GM12878 (cell line): ENCODE measurements around the gene ATG4B. TPM values are rescaled to one million over a fixed set of nuclear protein-coding genes. Genes with fewer than 3 reads are reported as not detected.

Experiments used
- ATAC-seq: fragments of 200-7000 bp; cut with Tn5 transposase; 3 replicates; pipeline ENCODE4 v1.9.1; 2020; ENCODE audit warnings: mild to moderate bottlenecking, moderate library complexity
- BruUV-seq: library from RNA; stranded (reverse); fragments of 400-500 nt; replicated peaks from 2 replicates; lab custom pipeline; 2021; lab: Mats Ljungman, UMichigan
- CTCF ChIA-PET: fragments of 300-600 bp; sonication (Branson Sonifier 250); formaldehyde crosslinking; extraction: SDS; loops from one replicate; lab custom pipeline; 2021; ENCODE audit warnings: inconsistent platforms; lab: Yijun Ruan, JAX
- POLR2A ChIA-PET: fragments of 350-600 bp; formaldehyde crosslinking; extraction: SDS; loops from one replicate; lab custom pipeline; 2021; ENCODE audit warnings: inconsistent platforms; lab: Charles Lee
- RAD21 ChIA-PET: fragments of 300-600 bp; sonication (Branson Sonifier 250); formaldehyde crosslinking; loops from one replicate; lab custom pipeline; 2023; ENCODE audit warnings: antibody characterized with exemption; ENCODE audit not compliant: unreplicated experiment; lab: Charles Lee
- SMC1A ChIA-PET: fragments of 300-600 bp; sonication (Branson Sonifier 250); formaldehyde crosslinking; loops from one replicate; lab custom pipeline; 2023; ENCODE audit not compliant: unreplicated experiment, uncharacterized antibody; lab: Charles Lee
- DNase-seq: peaks from one replicate; pipeline ENCODE4 v3.0.0-alpha.2; 2011; ENCODE audit warnings: low read depth, low spot score
- FAIRE-seq: peaks from 3 replicates; lab custom pipeline; 2011; peaks lifted over from hg19 to GRCh38; lab: Jason Lieb, UNC
- H2AFZ ChIP-seq: 2 replicates; pipeline ENCODE4 v1.6.0; 2011; ENCODE audit warnings: low read depth, low read length, control low read depth; ENCODE audit not compliant: control insufficient read depth
- H3K27ac ChIP-seq: 2 replicates; pipeline ENCODE4 v1.5.1; 2011; ENCODE audit warnings: control low read depth; ENCODE audit not compliant: control insufficient read depth, insufficient read depth
- H3K27me3 ChIP-seq, 2 experiments: replicated peaks in 1 of 2; 2 replicates each; pipeline versions ENCODE4 v1.6.0 to v1.6.1; 2011; ENCODE audit warnings: low read length in 1 of 2; ENCODE audit not compliant: control insufficient read depth in 2 of 2, insufficient read depth in 2 of 2
- H3K36me3 ChIP-seq, 2 experiments: 2 replicates each; pipeline ENCODE4 v1.5.1; 2011; ENCODE audit warnings: low read length in 1 of 2; ENCODE audit not compliant: control insufficient read depth in 2 of 2, insufficient read depth in 2 of 2
- H3K4me1 ChIP-seq: 2 replicates; pipeline ENCODE4 v1.6.1; 2011; ENCODE audit warnings: mild to moderate bottlenecking, low read length, moderate library complexity, mixed read lengths; ENCODE audit not compliant: control insufficient read depth, insufficient read depth
- H3K4me2 ChIP-seq: 2 replicates; pipeline ENCODE4 v1.6.0; 2011; ENCODE audit warnings: control low read depth; ENCODE audit not compliant: control insufficient read depth, insufficient read depth
- H3K4me3 ChIP-seq: fragments of 200-600 bp; sonication (generic); 2 replicates; pipeline ENCODE4 v1.5.1; 2016
- H3K79me2 ChIP-seq: 2 replicates; pipeline ENCODE4 v1.6.0; 2011; ENCODE audit warnings: low read length; ENCODE audit not compliant: control insufficient read depth, insufficient read depth
- H3K9ac ChIP-seq: 2 replicates; pipeline ENCODE4 v1.8.0; 2011; ENCODE audit warnings: low read length, control low read depth, mixed read lengths; ENCODE audit not compliant: control insufficient read depth, insufficient read depth
- H3K9me3 ChIP-seq: replicated peaks from 3 replicates; pipeline ENCODE4 v1.5.1; 2011; ENCODE audit warnings: mild to moderate bottlenecking, low read length; ENCODE audit not compliant: control insufficient read depth, insufficient read depth
- H4K20me1 ChIP-seq: 2 replicates; pipeline ENCODE4 v1.6.0; 2011; ENCODE audit not compliant: control insufficient read depth, insufficient read depth
- BCL3 ChIP-seq: IDR thresholded peaks from 2 replicates; pipeline ENCODE4 v1.6.1; 2011; ENCODE audit warnings: borderline replicate concordance, low read depth, mild to moderate bottlenecking, moderate library complexity, low read length; ENCODE audit not compliant: insufficient read depth, poor library complexity, severe bottlenecking
- CUX1 ChIP-seq: IDR thresholded peaks from 2 replicates; pipeline ENCODE4 v1.6.1; 2012; ENCODE audit warnings: improper control_type of control experiment, low read depth, low read length; ENCODE audit not compliant: insufficient replicate concordance
- MAX ChIP-seq: IDR thresholded peaks from 2 replicates; pipeline ENCODE4 v1.6.1; 2012; ENCODE audit warnings: low read depth, low read length, improper control_type of control experiment
- MEF2B ChIP-seq: fragments of 450-650 bp; IDR thresholded peaks from 2 replicates; pipeline ENCODE4 v1.6.1; 2018; ENCODE audit warnings: mild to moderate bottlenecking, moderate library complexity; ENCODE audit not compliant: partially characterized antibody, poor library complexity, severe bottlenecking
- NR2F1 ChIP-seq: fragments of 450-650 bp; conservative IDR thresholded peaks from 2 replicates; pipeline ENCODE4 v1.6.1; 2017; ENCODE audit warnings: mild to moderate bottlenecking
- NRF1 ChIP-seq: conservative IDR thresholded peaks from 2 replicates; pipeline ENCODE4 v1.6.1; 2011; ENCODE audit warnings: mild to moderate bottlenecking, low read depth, low read length, improper control_type of control experiment
- RAD21 ChIP-seq: IDR thresholded peaks from 2 replicates; pipeline ENCODE4 v1.6.1; 2011; ENCODE audit warnings: mild to moderate bottlenecking, low read depth, low read length, moderate library complexity; ENCODE audit not compliant: insufficient read depth
- RB1 ChIP-seq: fragments of 450-650 bp; formaldehyde crosslinking; IDR thresholded peaks from 2 replicates; pipeline ENCODE4 v1.6.1; 2017; ENCODE audit warnings: mild to moderate bottlenecking, borderline replicate concordance
- SMAD1 ChIP-seq: fragments of 450-650 bp; IDR thresholded peaks from 2 replicates; pipeline ENCODE4 v1.6.1; 2018; ENCODE audit warnings: mild to moderate bottlenecking, low read depth; ENCODE audit not compliant: partially characterized antibody
- SMARCA5 ChIP-seq: fragments of 450-650 bp; IDR thresholded peaks from 2 replicates; pipeline ENCODE4 v1.6.1; 2017; ENCODE audit warnings: mild to moderate bottlenecking
- TAF1 ChIP-seq: IDR thresholded peaks from 2 replicates; pipeline ENCODE4 v1.6.1; 2011; ENCODE audit warnings: mild to moderate bottlenecking, low read depth, low read length, borderline replicate concordance
- TBL1XR1 ChIP-seq: IDR thresholded peaks from 2 replicates; pipeline ENCODE4 v1.6.1; 2012; ENCODE audit warnings: low read depth, low read length, improper control_type of control experiment
- TCF3 ChIP-seq: IDR thresholded peaks from 2 replicates; pipeline ENCODE4 v1.6.1; 2012; ENCODE audit warnings: low read depth, mild to moderate bottlenecking, low read length, borderline replicate concordance; ENCODE audit not compliant: insufficient read depth
- YY1 ChIP-seq: IDR thresholded peaks from 2 replicates; pipeline ENCODE4 v1.6.1; 2011; ENCODE audit warnings: low read depth, mild to moderate bottlenecking, low read length
- WGBS: methylation state at CpG from one replicate; pipeline ENCODE4 v1.1.6; 2016; ENCODE audit warnings: low lambda C conversion rate; ENCODE audit not compliant: insufficient replicate concordance, insufficient coverage; ENCODE audit errors: missing lambda C conversion rate; 5-methylcytosine and 5-hydroxymethylcytosine counted together
- in situ Hi-C: fragments of 300-500 bp; cut with MboI; formaldehyde crosslinking; loops from 9 replicates; pipeline ENCODE4 v1.14.3; 2018; ENCODE audit warnings: mixed read lengths
- intact Hi-C: fragments of 100-400 bp; cut with micrococcal nuclease; formaldehyde crosslinking; loops from one replicate; pipeline ENCODE4 v1.14.2; 2022; ENCODE audit not compliant: unreplicated experiment
- polyA plus RNA-seq, 11 experiments: library from polyadenylated mRNA; depleted of rRNA in 4 of 11; unstranded in 6 of 11; stranded (reverse) in 5 of 11; fragments of >200 nt; fragmentation: Nextera tagmentation in 4 of 11; fragmentation: Illumina TruSeq in 1 of 11; extraction: Ambion mirVana in 4 of 11; extraction: Trizol in 1 of 11; gene quantifications; 1 replicate in 1 of 11; 2 replicates in 10 of 11; pipeline versions ENCODE4 v1.2.1 to v1.2.3, GENCODE V29; 2011 to 2016; ENCODE audit warnings: inconsistent platforms in 2 of 11, missing spikeins in 2 of 11, low read depth in 1 of 11
- total RNA-seq, 4 experiments: library from RNA; depleted of rRNA in 3 of 4; stranded (reverse); fragments of >200 nt in 3 of 4; fragmentation: Illumina TruSeq in 1 of 4; extraction: Trizol in 1 of 4; gene quantifications; 2 replicates each; pipeline versions ENCODE4 v1.2.1 to v1.2.3, GENCODE V29; 2013 to 2021

The ATG4B gene
- total and polyA plus RNA-seq, 10 of the 15 experiments (the other 5 are each of a cell fraction or from before 2014, with no cell fraction given) = 5.8 to 84.1 (median 64.9) TPM

GRCh38 chr2:241701399-241702154 lies 64.1 kb downstream of the ATG4B start, which contains the start of gene ING5:
TSS of gene ING5 (plus strand) at chr2:241702039. CDS start at chr2:241702066, 27 bp downstream.
- CTCF ChIA-PET = interaction anchor here (0.9 to 3.5 kb wide), 5 partner anchors 13 to 178 kb away, joined by 3 to 18 read pairs (median 10); partner anchors contain the start of genes DTYMK and RTP5
- RAD21 ChIA-PET = interaction anchor here (0.6 to 2.9 kb wide), 8 partner anchors 15 to 174 kb away, joined by 3 to 18 read pairs (median 6); partner anchors contain the start of genes D2HGDH and DTYMK
- Histone ChIP-seq H4K20me1 (no peaks in the 10 kb centered on the region), H3K4me3 (peak within 1 kb of the TSS; percentile 95), H3K36me3 (peaks cover 5 to 7% of the 10 kb centered on the region in 2 experiments; a peak in 3 of 4 replicates), H3K9ac (peak within 1 kb of the TSS; percentile 83), H3K9me3 (peaks cover 4% of the 10 kb centered on the region; the same call in 1 of the 3 replicates), H3K27ac (peak within 1 kb of the TSS; percentile 89), H3K4me1 (0 out of 2 replicates have a peak, but pooled peaks cover 6% of the 10 kb centered on the region), H3K79me2 (peaks cover 14% of the 10 kb centered on the region), H3K4me2 (peak within 1 kb of the TSS; percentile 96), H2AFZ (peak within 1 kb of the TSS; percentile 79), H3K27me3 (no peaks in the 10 kb centered on the region)
- BruUV-seq = no TSS peak
- SMC1A ChIA-PET = interaction anchor here (0.6 to 1.9 kb wide), 5 partner anchors 15 to 175 kb away, joined by 3 to 9 read pairs (median 3); partner anchors contain the start of genes DTYMK and PDCD1
- peak; percentile 46 for DNase-seq
- FAIRE-seq = no peak
- in situ Hi-C loops = loop anchor here (5.0 kb wide), 1 partner anchor 176 kb away; no protein-coding TSS in a partner anchor
- WGBS = under 1% methylated on average over 50 of the region's 96 CpGs
- peak; percentile 83 for ATAC-seq
- POLR2A ChIA-PET = interaction anchor here (0.7 to 2.6 kb wide), 8 partner anchors 13 to 185 kb away, joined by 3 to 19 read pairs (median 4); partner anchors contain the start of genes D2HGDH, DTYMK and PDCD1
- intact Hi-C loops = loop anchor here (1.0 to 2.0 kb wide), 3 partner anchors 14 to 180 kb away; no protein-coding TSS in a partner anchor
- TF ChIP-seq MAX (peak; percentile 91), BCL3 (no peak), CUX1 (no peak), NRF1 (peak; percentile 35; the same call in 1 of the 2 replicates), TCF3 (0 out of 2 replicates have a peak, but pooled peaks have one; percentile 35), TBL1XR1 (no peak), YY1 (peak; percentile 95), TAF1 (peak; percentile 87), SMAD1 (no peak), SMARCA5 (no peak; the same call in 1 of the 2 replicates), RB1 (peak; percentile 56; the same call in 1 of the 2 replicates), MEF2B (peak; percentile 27), RAD21 (peak; percentile 16; the same call in 1 of the 2 replicates), NR2F1 (peak; percentile 85)
